Neural progenitor cell (in vitro differentiated cells): ENCODE results near the gene LZTFL1. TPM values are rescaled to one million over a fixed set of nuclear protein-coding genes. Genes with fewer than 3 reads are reported as not detected.

Experiments used
- DNase-seq: peaks from one replicate; pipeline ENCODE4 v3.0.0-alpha.2; 2016; ENCODE audit warnings: low spot score
- H2AFZ ChIP-seq: fragments of 200-600 bp; sonication (generic); replicated peaks from 2 replicates; pipeline ENCODE4 v1.6.1; 2016; ENCODE audit warnings: antibody characterized with exemption
- H3F3A ChIP-seq: fragments of 200-600 bp; sonication (generic); 2 replicates; pipeline ENCODE4 v1.6.1; 2016; ENCODE audit warnings: antibody characterized with exemption, low read depth
- H3K27ac ChIP-seq: fragments of 200-600 bp; sonication (generic); 2 replicates; pipeline ENCODE4 v1.5.1; 2016; ENCODE audit warnings: mild to moderate bottlenecking
- H3K27me3 ChIP-seq: fragments of 200-600 bp; sonication (generic); 2 replicates; pipeline ENCODE4 v1.6.1; 2016; ENCODE audit warnings: mild to moderate bottlenecking, moderate library complexity
- H3K36me3 ChIP-seq: fragments of 200-600 bp; sonication (generic); 2 replicates; pipeline ENCODE4 v1.5.1; 2016
- H3K4me1 ChIP-seq: fragments of 200-600 bp; sonication (generic); 2 replicates; pipeline ENCODE4 v1.6.1; 2016; ENCODE audit warnings: mixed run types
- H3K4me2 ChIP-seq: fragments of 200-600 bp; sonication (generic); 2 replicates; pipeline ENCODE4 v1.6.1; 2016
- H3K4me3 ChIP-seq: fragments of 200-600 bp; sonication (generic); 2 replicates; pipeline ENCODE4 v1.5.1; 2016
- H3K79me2 ChIP-seq: fragments of 200-600 bp; sonication (generic); 2 replicates; pipeline ENCODE4 v1.6.1; 2016; ENCODE audit warnings: low read depth
- H3K9ac ChIP-seq: fragments of 200-600 bp; sonication (generic); 2 replicates; pipeline ENCODE4 v1.6.1; 2016
- H3K9me3 ChIP-seq: fragments of 200-600 bp; sonication (generic); 2 replicates; pipeline ENCODE4 v1.5.1; 2016; ENCODE audit warnings: low read depth
- H4K20me1 ChIP-seq: fragments of 200-600 bp; sonication (generic); 2 replicates; pipeline ENCODE4 v1.6.1; 2016; ENCODE audit warnings: low read depth
- H3K27ac Mint-ChIP-seq: 3 replicates; pipeline ENCODE4 v1.8.0; 2021; ENCODE audit warnings: mixed read lengths
- H3K27me3 Mint-ChIP-seq: 2 replicates; pipeline ENCODE4 v1.8.0; 2022; ENCODE audit warnings: low read depth, mild to moderate bottlenecking, inconsistent platforms, moderate library complexity, mixed read lengths; ENCODE audit not compliant: insufficient read depth
- H3K36me3 Mint-ChIP-seq: 3 replicates; pipeline ENCODE4 v1.8.0; 2021; ENCODE audit warnings: mixed read lengths
- H3K4me1 Mint-ChIP-seq: 3 replicates; pipeline ENCODE4 v1.8.0; 2021; ENCODE audit warnings: mixed read lengths
- H3K4me3 Mint-ChIP-seq: 3 replicates; pipeline ENCODE4 v1.8.0; 2021; ENCODE audit warnings: mild to moderate bottlenecking, moderate library complexity, mixed read lengths
- H3K9me3 Mint-ChIP-seq: 3 replicates; pipeline ENCODE4 v1.8.0; 2020; ENCODE audit warnings: mixed read lengths
- CTCF ChIP-seq: fragments of 200-600 bp; sonication (generic); IDR thresholded peaks from 2 replicates; pipeline ENCODE4 v1.5.1; 2017; ENCODE audit warnings: antibody characterized with exemption, mild to moderate bottlenecking
- EZH2 ChIP-seq: fragments of 200-600 bp; sonication (generic); IDR thresholded peaks from 2 replicates; pipeline ENCODE4 v1.6.1; 2017; ENCODE audit warnings: antibody characterized with exemption, mild to moderate bottlenecking, moderate library complexity
- EZH2phosphoT487 ChIP-seq: fragments of 200-600 bp; sonication (generic); IDR thresholded peaks from 2 replicates; pipeline ENCODE4 v1.6.1; 2017; ENCODE audit warnings: antibody characterized with exemption
- total RNA-seq: library from RNA; depleted of rRNA; stranded (reverse); fragments of >200 nt; gene quantifications from 2 replicates; pipeline ENCODE4 v1.2.3, GENCODE V29; 2015; ENCODE audit warnings: low replicate concordance

LZTFL1 gene
- total RNA-seq, 1 donor from 2014 or later: 22.5 TPM

- H3K9me3 Mint-ChIP-seq: no peaks in the 10 kb centered on the region
- Histone ChIP-seq H3K79me2 (no peaks in the 10 kb centered on the region), H3K36me3 (no peaks in the 10 kb centered on the region), H3K27ac (no peak overlapping the region), H3K4me1 (no peaks in the 10 kb centered on the region), H3K9ac (no peak overlapping the region), H3F3A (peaks cover 2% of the 10 kb centered on the region), H3K27me3 (peaks cover 24% of the 10 kb centered on the region), H3K4me2 (no peak overlapping the region), H3K9me3 (no peaks in the 10 kb centered on the region), H2AFZ (no peak overlapping the region), H4K20me1 (peaks cover under 1% of the 10 kb centered on the region), H3K4me3 (no peak overlapping the region)
- H3K4me3 Mint-ChIP-seq: no peak overlapping the region
- no peaks in the 10 kb centered on the region for H3K4me1 Mint-ChIP-seq
- peaks cover 20% of the 10 kb centered on the region for H3K27me3 Mint-ChIP-seq
- no peak overlapping the region for H3K27ac Mint-ChIP-seq
- H3K36me3 Mint-ChIP-seq: no peaks in the 10 kb centered on the region
- no peak for DNase-seq
- no peak for TF ChIP-seq EZH2
- no peak for TF ChIP-seq CTCF
- TF ChIP-seq EZH2phosphoT487: no peak
These were observed 39.8 kb downstream of the LZTFL1 start for GRCh38 chr3:45802146-45802545.

GRCh38 chr3:45800611-45801010 lies 41.3 kb downstream of the LZTFL1 start:
- no peaks in the 10 kb centered on the region for H3K36me3 ChIP-seq
- no peak overlapping the region for H3K9ac ChIP-seq
- no peak overlapping the region for H3K4me2 ChIP-seq
- H2AFZ ChIP-seq: no peak overlapping the region
- H3K27ac Mint-ChIP-seq: no peak overlapping the region
- peaks cover 40% of the 10 kb centered on the region for H3K27me3 ChIP-seq
- H3K27me3 Mint-ChIP-seq: peaks cover 29% of the 10 kb centered on the region
- H3K36me3 Mint-ChIP-seq: no peaks in the 10 kb centered on the region
- no peak overlapping the region for H3K4me3 Mint-ChIP-seq
- H3K4me3 ChIP-seq: no peak overlapping the region
- peaks cover 4% of the 10 kb centered on the region for H3K4me1 ChIP-seq
- H3K79me2 ChIP-seq: no peaks in the 10 kb centered on the region
- H3K9me3 ChIP-seq: no peaks in the 10 kb centered on the region
- no peak for DNase-seq
- H3F3A ChIP-seq: peaks cover 6% of the 10 kb centered on the region
- no peaks in the 10 kb centered on the region for H3K9me3 Mint-ChIP-seq
- TF ChIP-seq CTCF (no peak), EZH2 (no peak), EZH2phosphoT487 (no peak)
- no peak overlapping the region for H3K27ac ChIP-seq
- no peaks in the 10 kb centered on the region for H3K4me1 Mint-ChIP-seq
- peaks cover 10% of the 10 kb centered on the region for H4K20me1 ChIP-seq

- Mint-ChIP-seq H3K27ac (no peak overlapping the region), H3K27me3 (peaks cover 38% of the 10 kb centered on the region), H3K4me1 (peaks cover 2% of the 10 kb centered on the region), H3K36me3 (no peaks in the 10 kb centered on the region), H3K9me3 (no peaks in the 10 kb centered on the region), H3K4me3 (no peak overlapping the region)
- Histone ChIP-seq H4K20me1 (peaks cover 10% of the 10 kb centered on the region), H3K9me3 (no peaks in the 10 kb centered on the region), H3K36me3 (no peaks in the 10 kb centered on the region), H3K4me1 (peaks cover 6% of the 10 kb centered on the region), H3K4me3 (no peak overlapping the region), H2AFZ (no peak overlapping the region), H3K27me3 (peaks cover 50% of the 10 kb centered on the region), H3K9ac (no peak overlapping the region), H3K79me2 (no peaks in the 10 kb centered on the region), H3F3A (peaks cover 6% of the 10 kb centered on the region), H3K4me2 (no peak overlapping the region), H3K27ac (no peak overlapping the region)
- DNase-seq: no peak
- TF ChIP-seq CTCF (no peak), EZH2phosphoT487 (no peak), EZH2 (no peak)
These were observed 42.3 kb downstream of the LZTFL1 start for GRCh38 chr3:45799586-45799985.

- Histone ChIP-seq H3K27me3 (peaks cover 64% of the 10 kb centered on the region), H3K9me3 (no peaks in the 10 kb centered on the region), H3K9ac (no peak overlapping the region), H3K4me1 (peaks cover 6% of the 10 kb centered on the region), H3F3A (peaks cover 6% of the 10 kb centered on the region), H3K4me3 (no peak overlapping the region), H4K20me1 (peaks cover 10% of the 10 kb centered on the region), H3K79me2 (no peaks in the 10 kb centered on the region), H3K27ac (no peak overlapping the region), H3K4me2 (no peak overlapping the region), H2AFZ (no peak overlapping the region), H3K36me3 (no peaks in the 10 kb centered on the region)
- no peaks in the 10 kb centered on the region for H3K9me3 Mint-ChIP-seq
- H3K36me3 Mint-ChIP-seq: no peaks in the 10 kb centered on the region
- DNase-seq: no peak
- no peak for TF ChIP-seq CTCF
- no peak for TF ChIP-seq EZH2phosphoT487
- no peak overlapping the region for H3K4me3 Mint-ChIP-seq
- peaks cover 48% of the 10 kb centered on the region for H3K27me3 Mint-ChIP-seq
- no peak overlapping the region for H3K27ac Mint-ChIP-seq
- H3K4me1 Mint-ChIP-seq: peaks cover 7% of the 10 kb centered on the region
These were observed 43.9 kb downstream of the LZTFL1 start for GRCh38 chr3:45798034-45798433.
